ENCODE results near the gene PEAR1.

PEAR1 gene

DNA sequence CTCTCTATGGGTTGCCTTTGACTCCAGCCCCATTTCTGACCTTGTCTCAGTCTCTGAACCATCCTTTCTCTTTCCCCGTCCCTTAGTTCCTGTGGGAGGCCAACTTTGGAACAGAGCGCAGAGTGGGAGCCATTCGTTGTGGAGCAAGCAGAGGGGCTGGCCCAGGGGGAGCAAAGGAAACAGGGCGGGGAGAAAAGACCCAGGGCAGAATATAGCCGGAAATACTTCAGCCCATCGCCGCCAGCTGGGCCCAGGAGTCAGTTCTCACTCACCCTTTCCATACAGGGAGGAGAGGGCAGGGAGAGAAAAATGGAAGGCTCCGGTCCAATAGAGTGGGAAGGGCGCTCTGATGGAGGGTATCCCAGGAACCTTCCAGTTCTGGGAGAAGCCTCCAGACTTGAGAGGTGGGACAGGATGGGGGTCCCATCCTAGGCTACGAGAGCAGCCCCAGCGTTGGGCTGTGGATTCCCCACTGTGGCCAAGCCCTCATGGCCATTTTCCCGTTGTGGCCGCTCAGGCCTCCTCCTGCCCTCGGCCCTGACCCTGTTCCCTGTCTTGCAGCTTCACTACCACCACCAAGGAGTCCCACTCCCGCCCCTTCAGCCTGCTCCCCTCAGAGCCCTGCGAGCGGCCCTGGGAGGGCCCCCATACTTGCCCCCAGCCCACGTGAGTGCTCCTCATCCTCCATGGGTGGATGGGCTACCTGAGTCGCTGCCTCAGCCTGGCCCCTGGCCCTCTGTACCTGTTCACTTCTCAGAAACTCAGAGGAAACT is 10.9 kb downstream of the PEAR1 start:
- no peak overlapping the region for H3K4me3 ChIP-seq
- DNase-seq (ENCODE audit: low read depth, low spot score): no peak
- TF ChIP-seq EZH2 (IDR thresholded peaks at IDR 0.05): no peak
- no peak for TF ChIP-seq POLR2AphosphoS5 (IDR thresholded peaks at IDR 0.05; ENCODE audit: borderline replicate concordance, low read depth, low read length)
- TF ChIP-seq FOXP2 (optimal IDR thresholded peaks at IDR 0.05; ENCODE audit: control extremely low read depth, extremely low read length, insufficient read depth): no peak
- H3K36me3 ChIP-seq (ENCODE audit: insufficient read depth, low read length): no peaks in the 10 kb centered on the region
- no peaks in the 10 kb centered on the region for H3K9me3 ChIP-seq (ENCODE audit: low read depth, low read length)
- no peak overlapping the region for H3K27ac ChIP-seq
- no peak overlapping the region for H3K9ac ChIP-seq (ENCODE audit: insufficient read length)

GRCh38 chr1:156905176-156905575 is 11.7 kb downstream of the PEAR1 start:
- DNase-seq (ENCODE audit: low read depth, low spot score): no peak
- H3K9me3 ChIP-seq (ENCODE audit: low read depth, low read length): no peaks in the 10 kb centered on the region
- H3K27ac ChIP-seq: no peak overlapping the region
- no peak overlapping the region for H3K9ac ChIP-seq (ENCODE audit: insufficient read length)
- TF ChIP-seq POLR2AphosphoS5 (IDR thresholded peaks at IDR 0.05; ENCODE audit: borderline replicate concordance, low read depth, low read length) (no peak), FOXP2 (optimal IDR thresholded peaks at IDR 0.05; ENCODE audit: control extremely low read depth, extremely low read length, insufficient read depth) (no peak), EZH2 (IDR thresholded peaks at IDR 0.05) (no peak)
- H3K36me3 ChIP-seq (ENCODE audit: insufficient read depth, low read length): no peaks in the 10 kb centered on the region
- no peak overlapping the region for H3K4me3 ChIP-seq

DNA sequence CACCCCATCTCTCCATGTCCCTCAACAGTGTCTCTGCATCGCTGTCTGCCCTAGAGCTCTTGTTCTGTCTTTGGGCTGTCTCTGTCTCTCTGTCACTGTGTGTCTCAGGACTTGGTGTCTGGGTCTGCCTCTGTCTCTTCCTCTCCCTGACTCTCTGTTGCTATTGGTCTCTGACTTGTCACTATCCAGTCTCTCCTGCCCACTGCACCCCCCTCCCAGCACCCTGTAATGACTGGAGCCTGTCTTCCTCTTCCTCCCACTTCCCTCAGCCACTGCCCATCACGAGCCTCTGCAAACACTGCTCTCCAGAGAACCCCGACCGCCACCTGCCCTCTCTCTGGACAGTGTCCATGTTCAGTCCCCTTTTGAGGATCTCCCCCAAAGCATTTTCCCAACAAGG is 12.1 kb downstream of the PEAR1 start:
- Histone ChIP-seq H3K36me3 (ENCODE audit: insufficient read depth, low read length) (no peaks in the 10 kb centered on the region), H3K4me3 (no peak overlapping the region), H3K9ac (ENCODE audit: insufficient read length) (no peak overlapping the region), H3K27ac (no peak overlapping the region), H3K9me3 (ENCODE audit: low read depth, low read length) (no peaks in the 10 kb centered on the region)
- DNase-seq (ENCODE audit: low read depth, low spot score): no peak
- TF ChIP-seq FOXP2 (optimal IDR thresholded peaks at IDR 0.05; ENCODE audit: control extremely low read depth, extremely low read length, insufficient read depth) (no peak), EZH2 (IDR thresholded peaks at IDR 0.05) (no peak), POLR2AphosphoS5 (IDR thresholded peaks at IDR 0.05; ENCODE audit: borderline replicate concordance, low read depth, low read length) (no peak)

GRCh38 chr1:156906206-156906906 is 12.8 kb downstream of the PEAR1 start:
- no peak overlapping the region for H3K9ac ChIP-seq (ENCODE audit: insufficient read length)
- no peak for DNase-seq (ENCODE audit: low read depth, low spot score)
- no peak overlapping the region for H3K4me3 ChIP-seq
- H3K9me3 ChIP-seq (ENCODE audit: low read depth, low read length): no peaks in the 10 kb centered on the region
- TF ChIP-seq POLR2AphosphoS5 (IDR thresholded peaks at IDR 0.05; ENCODE audit: borderline replicate concordance, low read depth, low read length) (no peak), FOXP2 (optimal IDR thresholded peaks at IDR 0.05; ENCODE audit: control extremely low read depth, extremely low read length, insufficient read depth) (no peak)
- no peak overlapping the region for H3K27ac ChIP-seq
- H3K36me3 ChIP-seq (ENCODE audit: insufficient read depth, low read length): no peaks in the 10 kb centered on the region

- no peak for DNase-seq (ENCODE audit: low read depth, low spot score)
- Histone ChIP-seq H3K9me3 (ENCODE audit: low read depth, low read length) (no peaks in the 10 kb centered on the region), H3K9ac (ENCODE audit: insufficient read length) (no peak overlapping the region), H3K36me3 (ENCODE audit: insufficient read depth, low read length) (no peaks in the 10 kb centered on the region), H3K27ac (no peak overlapping the region), H3K4me3 (no peak overlapping the region)
- TF ChIP-seq FOXP2 (optimal IDR thresholded peaks at IDR 0.05; ENCODE audit: control extremely low read depth, extremely low read length, insufficient read depth) (no peak), EZH2 (IDR thresholded peaks at IDR 0.05) (no peak), POLR2AphosphoS5 (IDR thresholded peaks at IDR 0.05; ENCODE audit: borderline replicate concordance, low read depth, low read length) (no peak)
Observed at GRCh38 chr1:156908541-156908940, 15.0 kb downstream of the PEAR1 start.

DNA sequence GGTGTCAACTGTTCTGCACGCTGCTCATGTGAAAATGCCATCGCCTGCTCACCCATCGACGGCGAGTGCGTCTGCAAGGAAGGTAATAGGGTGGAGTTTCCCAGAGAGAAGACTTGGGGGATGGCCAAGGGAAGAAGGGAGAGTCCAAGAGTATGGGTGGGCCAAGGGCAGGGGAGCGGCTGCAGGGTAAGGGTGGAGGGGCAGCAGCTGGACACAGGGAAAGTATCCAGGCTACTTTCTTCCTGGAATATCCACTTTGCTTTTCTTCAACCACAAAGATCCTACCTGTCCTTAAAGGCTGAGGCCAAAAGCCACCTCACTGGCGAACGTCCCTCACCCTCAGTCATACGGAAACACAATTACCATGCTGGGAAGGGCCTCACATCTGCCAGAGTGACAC is 15.4 kb downstream of the PEAR1 start:
- no peak for TF ChIP-seq FOXP2 (optimal IDR thresholded peaks at IDR 0.05; ENCODE audit: control extremely low read depth, extremely low read length, insufficient read depth)
- TF ChIP-seq EZH2 (IDR thresholded peaks at IDR 0.05): no peak
- TF ChIP-seq POLR2AphosphoS5 (IDR thresholded peaks at IDR 0.05; ENCODE audit: borderline replicate concordance, low read depth, low read length): no peak
- Histone ChIP-seq H3K4me3 (no peak overlapping the region), H3K27ac (no peak overlapping the region), H3K9ac (ENCODE audit: insufficient read length) (no peak overlapping the region), H3K36me3 (ENCODE audit: insufficient read depth, low read length) (no peaks in the 10 kb centered on the region), H3K9me3 (ENCODE audit: low read depth, low read length) (no peaks in the 10 kb centered on the region)
- DNase-seq (ENCODE audit: low read depth, low spot score): no peak

DNA sequence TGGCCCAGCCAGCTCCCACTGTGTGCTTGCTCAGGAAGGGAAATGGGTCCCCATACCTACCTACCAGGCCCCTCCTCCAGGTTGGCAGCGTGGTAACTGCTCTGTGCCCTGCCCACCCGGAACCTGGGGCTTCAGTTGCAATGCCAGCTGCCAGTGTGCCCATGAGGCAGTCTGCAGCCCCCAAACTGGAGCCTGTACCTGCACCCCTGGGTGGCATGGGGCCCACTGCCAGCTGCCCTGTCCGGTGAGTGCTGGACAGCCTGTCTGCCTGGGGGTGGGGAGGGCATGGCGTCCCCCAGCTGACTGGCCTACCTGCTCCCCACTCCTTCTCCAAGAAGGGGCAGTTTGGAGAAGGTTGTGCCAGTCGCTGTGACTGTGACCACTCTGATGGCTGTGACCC is 16.2 kb downstream of the PEAR1 start:
- TF ChIP-seq POLR2AphosphoS5 (IDR thresholded peaks at IDR 0.05; ENCODE audit: borderline replicate concordance, low read depth, low read length): no peak
- TF ChIP-seq EZH2 (IDR thresholded peaks at IDR 0.05): no peak
- H3K9me3 ChIP-seq (ENCODE audit: low read depth, low read length): no peaks in the 10 kb centered on the region
- H3K36me3 ChIP-seq (ENCODE audit: insufficient read depth, low read length): no peaks in the 10 kb centered on the region
- H3K27ac ChIP-seq: no peak overlapping the region
- H3K4me3 ChIP-seq: no peak overlapping the region
- H3K9ac ChIP-seq (ENCODE audit: insufficient read length): no peak overlapping the region
- DNase-seq (ENCODE audit: low read depth, low spot score): no peak

DNA sequence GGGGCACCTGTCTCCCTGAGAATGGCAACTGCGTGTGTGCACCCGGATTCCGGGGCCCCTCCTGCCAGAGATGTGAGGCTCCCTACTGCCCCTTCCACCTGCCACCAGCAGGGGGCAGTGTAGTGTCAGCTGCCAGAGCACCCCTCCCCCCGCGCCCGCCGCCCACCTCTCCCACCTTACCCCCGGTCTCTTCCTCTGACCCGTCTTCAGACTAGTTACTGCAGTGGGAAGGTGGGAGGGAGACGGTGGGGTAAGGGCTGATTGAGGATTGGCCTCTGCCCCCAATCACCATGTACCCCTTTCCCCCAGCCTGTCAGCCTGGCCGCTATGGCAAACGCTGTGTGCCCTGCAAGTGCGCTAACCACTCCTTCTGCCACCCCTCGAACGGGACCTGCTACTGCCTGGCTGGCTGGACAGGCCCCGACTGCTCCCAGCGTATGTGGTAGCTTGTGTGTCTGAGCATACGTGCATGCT is 16.8 kb downstream of the PEAR1 start:
- H3K9me3 ChIP-seq (ENCODE audit: low read depth, low read length): no peaks in the 10 kb centered on the region
- H3K4me3 ChIP-seq: no peak overlapping the region
- no peak for DNase-seq (ENCODE audit: low read depth, low spot score)
- no peak for TF ChIP-seq POLR2AphosphoS5 (IDR thresholded peaks at IDR 0.05; ENCODE audit: borderline replicate concordance, low read depth, low read length)
- TF ChIP-seq EZH2 (IDR thresholded peaks at IDR 0.05): no peak
- TF ChIP-seq FOXP2 (optimal IDR thresholded peaks at IDR 0.05; ENCODE audit: control extremely low read depth, extremely low read length, insufficient read depth): no peak
- no peak overlapping the region for H3K9ac ChIP-seq (ENCODE audit: insufficient read length)
- no peaks in the 10 kb centered on the region for H3K36me3 ChIP-seq (ENCODE audit: insufficient read depth, low read length)
- H3K27ac ChIP-seq: no peak overlapping the region
